Body of pancreas (tissue), 4 donors: ENCODE results near the gene C2CD4D. TPM values are rescaled to one million over a fixed set of nuclear protein-coding genes. Genes with fewer than 3 reads are reported as not detected.

Experiments
- ATAC-seq: fragments of 150-250 bp; one replicate; pipeline ENCODE4 v1.9.1; 2016
- DNase-seq, 4 donors: peaks; one replicate each; pipeline ENCODE4 v3.0.0-alpha.2; 2019
- H3K27ac ChIP-seq, 4 donors: fragments of 200-600 bp; sonication (generic); 1 replicate in 3 of 4; 2 replicates in 1 of 4; pipeline versions ENCODE4 v1.5.1 to v1.6.1; 2016 to 2019; ENCODE audit warnings: mild to moderate bottlenecking in 1 of 4, mixed read lengths in 1 of 4, moderate library complexity in 1 of 4
- H3K27me3 ChIP-seq, 2 donors: fragments of 200-600 bp; sonication (generic); one replicate each; pipeline ENCODE4 v1.6.0; 2016; ENCODE audit warnings: mild to moderate bottlenecking in 1 of 2
- H3K36me3 ChIP-seq, 2 donors: fragments of 200-600 bp; sonication (generic); replicated peaks in 1 of 2; 2 replicates each; pipeline ENCODE4 v1.5.1; 2016; ENCODE audit warnings: low read depth in 2 of 2; ENCODE audit not compliant: insufficient read depth in 1 of 2
- H3K4me1 ChIP-seq: fragments of 200-600 bp; sonication (generic); one replicate; pipeline ENCODE4 v1.6.0; 2016
- H3K4me3 ChIP-seq, 2 donors: fragments of 200-600 bp; sonication (generic); 1 replicate in 1 of 2; 2 replicates in 1 of 2; pipeline ENCODE4 v1.5.1; 2016 to 2019
- H3K9me3 ChIP-seq, 3 donors: fragments of 200-600 bp; sonication (generic); 1 replicate in 2 of 3; 2 replicates in 1 of 3; pipeline ENCODE4 v1.5.1; 2016
- POLR2A ChIP-seq, 3 donors: fragments of 450-650 bp; IDR thresholded peaks; one replicate each; pipeline ENCODE4 v1.6.1; 2016; ENCODE audit warnings: antibody characterized with exemption in 3 of 3, mild to moderate bottlenecking in 2 of 3
- WGBS, 2 donors: methylation state at CpG; one replicate each; pipeline ENCODE4 v1.1.5; 2017; 5-methylcytosine and 5-hydroxymethylcytosine counted together
- intact Hi-C: fragments of 100-400 bp; cut with DNase I; formaldehyde crosslinking; loops from one replicate; pipeline ENCODE4 v1.15.1; 2023
- total RNA-seq, 2 donors: library from RNA; depleted of rRNA; stranded (reverse); fragments of >200 nt; gene quantifications; one replicate each; pipeline ENCODE4 v1.1.0, GENCODE V29; 2016
- TF ChIP-seq, protein P1 (sequence below), 7 experiments: fragments of 450-650 bp in 4 of 7; fragments of 200-600 bp in 3 of 7; sonication (generic) in 3 of 7; IDR thresholded peaks; one replicate each; pipeline ENCODE4 v1.5.1; 2016 to 2019; ENCODE audit warnings: antibody characterized with exemption in 7 of 7

C2CD4D gene
- total RNA-seq, 2 donors from 2014 or later = 0.26 to 2.6 TPM

- Histone ChIP-seq H3K9me3 (no peaks in the 10 kb centered on the region), H3K4me3 (no peak overlapping the region), H3K27ac (peak overlapping the region; percentile 22 to 82 (median 74)), H3K4me1 (no peaks in the 10 kb centered on the region), H3K27me3 (peaks cover 0 to 3% of the 10 kb centered on the region in 2 donors), H3K36me3 (no peaks in the 10 kb centered on the region)
- DNase-seq = peak in 1 of 4 donors; percentile 42
- intact Hi-C loops = no loop called here
- TF ChIP-seq, protein P1, sequence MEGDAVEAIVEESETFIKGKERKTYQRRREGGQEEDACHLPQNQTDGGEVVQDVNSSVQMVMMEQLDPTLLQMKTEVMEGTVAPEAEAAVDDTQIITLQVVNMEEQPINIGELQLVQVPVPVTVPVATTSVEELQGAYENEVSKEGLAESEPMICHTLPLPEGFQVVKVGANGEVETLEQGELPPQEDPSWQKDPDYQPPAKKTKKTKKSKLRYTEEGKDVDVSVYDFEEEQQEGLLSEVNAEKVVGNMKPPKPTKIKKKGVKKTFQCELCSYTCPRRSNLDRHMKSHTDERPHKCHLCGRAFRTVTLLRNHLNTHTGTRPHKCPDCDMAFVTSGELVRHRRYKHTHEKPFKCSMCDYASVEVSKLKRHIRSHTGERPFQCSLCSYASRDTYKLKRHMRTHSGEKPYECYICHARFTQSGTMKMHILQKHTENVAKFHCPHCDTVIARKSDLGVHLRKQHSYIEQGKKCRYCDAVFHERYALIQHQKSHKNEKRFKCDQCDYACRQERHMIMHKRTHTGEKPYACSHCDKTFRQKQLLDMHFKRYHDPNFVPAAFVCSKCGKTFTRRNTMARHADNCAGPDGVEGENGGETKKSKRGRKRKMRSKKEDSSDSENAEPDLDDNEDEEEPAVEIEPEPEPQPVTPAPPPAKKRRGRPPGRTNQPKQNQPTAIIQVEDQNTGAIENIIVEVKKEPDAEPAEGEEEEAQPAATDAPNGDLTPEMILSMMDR (IDR thresholded peaks at IDR 0.05) = no peak
- TF ChIP-seq POLR2A (IDR thresholded peaks at IDR 0.05) = peak in 1 of 3 donors; percentile 1
- 34 to 46% methylated on average over 5 of the region's 5 CpGs for WGBS, 2 donors
- ATAC-seq = peak; percentile 89
Measured at GRCh38 chr1:151871284-151872030, 31.8 kb upstream of the C2CD4D start.

DNA sequence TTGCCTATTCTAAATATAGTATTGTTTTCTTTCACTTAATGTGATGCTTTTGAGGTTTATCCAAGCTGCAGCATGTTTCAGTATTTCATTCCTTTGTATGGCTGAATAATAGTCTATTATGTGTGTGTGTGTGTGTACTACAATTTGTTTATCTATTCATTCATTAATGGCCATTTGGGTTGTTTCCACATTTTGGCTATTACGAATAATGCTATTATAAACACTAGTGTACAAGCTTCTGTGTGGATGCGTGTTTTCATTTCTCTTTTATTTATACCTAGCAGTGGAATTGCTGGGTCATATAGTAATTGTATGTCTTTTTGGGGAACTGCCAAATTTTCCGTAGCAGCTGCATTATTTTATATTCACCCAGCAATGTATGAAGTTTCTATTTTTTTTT lies 28.9 kb upstream of the C2CD4D start:
- H3K4me3 ChIP-seq = no peak overlapping the region
- TF ChIP-seq, protein P1 (IDR thresholded peaks at IDR 0.05) = no peak
- TF ChIP-seq POLR2A (IDR thresholded peaks at IDR 0.05) = no peak
- H3K27me3 ChIP-seq = peaks cover 0 to 3% of the 10 kb centered on the region in 2 donors
- no peaks in the 10 kb centered on the region for H3K36me3 ChIP-seq
- 56 to 57% methylated on average over 3 of the region's 3 CpGs for WGBS, 2 donors
- no peak for DNase-seq
- no peak overlapping the region for H3K27ac ChIP-seq
- H3K9me3 ChIP-seq = no peaks in the 10 kb centered on the region
- intact Hi-C loops = no loop called here
- no peaks in the 10 kb centered on the region for H3K4me1 ChIP-seq
- no peak for ATAC-seq

GRCh38 chr1:151867765-151868411 lies 28.3 kb upstream of the C2CD4D start:
- DNase-seq (no peak), ATAC-seq (no peak)
- Histone ChIP-seq H3K4me1 (no peaks in the 10 kb centered on the region), H3K9me3 (no peaks in the 10 kb centered on the region), H3K36me3 (no peaks in the 10 kb centered on the region), H3K27me3 (peaks cover 0 to 3% of the 10 kb centered on the region in 2 donors), H3K4me3 (no peak overlapping the region), H3K27ac (no peak overlapping the region)
- intact Hi-C loops = no loop called here
- TF ChIP-seq, protein P1 (IDR thresholded peaks at IDR 0.05) = no peak
- no peak for TF ChIP-seq POLR2A (IDR thresholded peaks at IDR 0.05)
- WGBS, 2 donors = 74 to 75% methylated on average over 7 of the region's 7 CpGs

GRCh38 chr1:151867321-151867720 lies 27.7 kb upstream of the C2CD4D start:
- TF ChIP-seq POLR2A (IDR thresholded peaks at IDR 0.05) = no peak
- TF ChIP-seq, protein P1 (IDR thresholded peaks at IDR 0.05) = no peak
- WGBS, 2 donors = 65 to 69% methylated on average over 2 of the region's 2 CpGs
- DNase-seq (no peak), ATAC-seq (no peak)
- H3K27me3 ChIP-seq = peaks cover 0 to 3% of the 10 kb centered on the region in 2 donors
- no peak overlapping the region for H3K4me3 ChIP-seq
- H3K27ac ChIP-seq = no peak overlapping the region
- H3K4me1 ChIP-seq = no peaks in the 10 kb centered on the region
- H3K36me3 ChIP-seq = no peaks in the 10 kb centered on the region
- intact Hi-C loops = no loop called here
- H3K9me3 ChIP-seq = no peaks in the 10 kb centered on the region
